Measurements from ENCODE around the gene ANXA1. TPM values are rescaled to one million over a fixed set of nuclear protein-coding genes. Genes with fewer than 3 reads are reported as not detected.

Gene ANXA1
- total and polyA plus RNA-seq, 8 donors: 34.2 to 1,131 (median 126) TPM

GRCh38 chr9:73148447-73148937 is 3.2 kb upstream of the ANXA1 start:
- peak overlapping the region in 4 of 5 donors; percentile 47 to 80 (median 75) for H3K27ac ChIP-seq
- no peaks in the 10 kb centered on the region for H3K27me3 ChIP-seq
- no peak for DNase-seq
- TF ChIP-seq EP300 (IDR thresholded peaks at IDR 0.05) (no peak), POLR2A (IDR thresholded peaks at IDR 0.05) (no peak), CTCF (IDR thresholded peaks at IDR 0.05) (no peak), POLR2AphosphoS5 (IDR thresholded peaks at IDR 0.05) (no peak)
- H3K36me3 ChIP-seq: no peaks in the 10 kb centered on the region
- H3K4me1 ChIP-seq: peaks cover 8 to 80% (median 40%) of the 10 kb centered on the region in 4 donors
- no peak overlapping the region for H3K4me3 ChIP-seq
- no peaks in the 10 kb centered on the region for H3K9me3 ChIP-seq
- intact Hi-C loops (cut with DNase I; ENCODE audit: low total_unique reads): no loop called here
- 72 to 86% (median 80%) methylated on average over 3 of the region's 3 CpGs for WGBS, 5 donors

GRCh38 chr9:73149371-73150067 is 2.1 kb upstream of the ANXA1 start:
- Histone ChIP-seq H3K27me3 (no peaks in the 10 kb centered on the region), H3K27ac (peak overlapping the region in 4 of 5 donors; percentile 47 to 80 (median 75)), H3K4me3 (no peak overlapping the region), H3K36me3 (no peaks in the 10 kb centered on the region), H3K4me1 (peaks cover 8 to 79% (median 33%) of the 10 kb centered on the region in 4 donors), H3K9me3 (no peaks in the 10 kb centered on the region)
- intact Hi-C loops (cut with DNase I; ENCODE audit: low total_unique reads): no loop called here
- no peak for TF ChIP-seq EP300 (IDR thresholded peaks at IDR 0.05)
- TF ChIP-seq POLR2A (IDR thresholded peaks at IDR 0.05): no peak
- TF ChIP-seq POLR2AphosphoS5 (IDR thresholded peaks at IDR 0.05): peak in 1 of 3 donors; percentile 57
- TF ChIP-seq CTCF (IDR thresholded peaks at IDR 0.05): no peak
- peak in 1 of 2 donors; percentile 78 for DNase-seq
- 10 to 24% (median 19%) methylated on average over 4 of the region's 4 CpGs for WGBS, 5 donors

GRCh38 chr9:73152543-73152844 is 829 bp downstream of the ANXA1 start:
- TF ChIP-seq EP300 (IDR thresholded peaks at IDR 0.05) (no peak), POLR2AphosphoS5 (IDR thresholded peaks at IDR 0.05) (no peak), POLR2A (IDR thresholded peaks at IDR 0.05) (no peak), CTCF (IDR thresholded peaks at IDR 0.05) (no peak)
- H3K27ac ChIP-seq: peak overlapping the region in 4 of 5 donors; percentile 69 to 79 (median 70)
- intact Hi-C loops (cut with DNase I; ENCODE audit: low total_unique reads): no loop called here
- DNase-seq: peak in 1 of 2 donors; percentile 64
- no peaks in the 10 kb centered on the region for H3K36me3 ChIP-seq
- H3K27me3 ChIP-seq: no peaks in the 10 kb centered on the region
- peak overlapping the region; percentile 29 to 46 (median 40) for H3K4me3 ChIP-seq
- H3K9me3 ChIP-seq: no peaks in the 10 kb centered on the region
- H3K4me1 ChIP-seq: peaks cover 10 to 79% (median 26%) of the 10 kb centered on the region in 4 donors

GRCh38 chr9:73152953-73153352 is 1.3 kb downstream of the ANXA1 start:
- Histone ChIP-seq H3K36me3 (no peaks in the 10 kb centered on the region), H3K27ac (peak overlapping the region in 4 of 5 donors; percentile 69 to 79 (median 70)), H3K27me3 (no peaks in the 10 kb centered on the region), H3K4me1 (peaks cover 7 to 79% (median 24%) of the 10 kb centered on the region in 4 donors), H3K4me3 (peak overlapping the region; percentile 29 to 46 (median 40)), H3K9me3 (no peaks in the 10 kb centered on the region)
- no peak for DNase-seq
- intact Hi-C loops (cut with DNase I; ENCODE audit: low total_unique reads): no loop called here
- TF ChIP-seq POLR2AphosphoS5 (IDR thresholded peaks at IDR 0.05) (peak in 1 of 3 donors; percentile 17), EP300 (IDR thresholded peaks at IDR 0.05) (no peak)
- WGBS, 5 donors: 38 to 76% (median 53%) methylated on average over 2 of the region's 2 CpGs

GRCh38 chr9:73153793-73154227 is 2.1 kb downstream of the ANXA1 start:
- peak overlapping the region; percentile 35 to 79 (median 69) for H3K27ac ChIP-seq
- no peaks in the 10 kb centered on the region for H3K27me3 ChIP-seq
- WGBS, 5 donors: 55 to 69% (median 68%) methylated on average over 4 of the region's 4 CpGs
- peaks cover 2 to 79% (median 16%) of the 10 kb centered on the region in 4 donors for H3K4me1 ChIP-seq
- no peak for DNase-seq
- intact Hi-C loops (cut with DNase I; ENCODE audit: low total_unique reads): no loop called here
- peak overlapping the region; percentile 21 to 46 (median 40) for H3K4me3 ChIP-seq
- H3K36me3 ChIP-seq: peaks cover 0 to 5% (median 2%) of the 10 kb centered on the region in 4 donors
- no peaks in the 10 kb centered on the region for H3K9me3 ChIP-seq
- no peak for TF ChIP-seq POLR2AphosphoS5 (IDR thresholded peaks at IDR 0.05)
- TF ChIP-seq POLR2A (IDR thresholded peaks at IDR 0.05): peak in 1 of 4 donors; percentile 10

Measured in stomach (tissue), 9 donors.